Stimulated activated CD4-positive, alpha-beta T cell treated with anti-CD3 and anti-CD28 coated beads, Interleukin-4, amount 100 ng/mL, for 4 hours (primary cell): ENCODE data around the gene MIAT.

ENCODE experiments used
- DNase-seq, 2 experiments: peaks; one replicate each; pipeline ENCODE4 v3.0.0-alpha.2; 2020

MIAT gene

GRCh38 chr22:26670459-26670858 is 13.1 kb downstream of the MIAT start:
- no peak for DNase-seq

GRCh38 chr22:26671317-26672059 is 14.1 kb downstream of the MIAT start:
- DNase-seq = peak; percentile 54 to 60

GRCh38 chr22:26672060-26672471 is 14.7 kb downstream of the MIAT start:
- DNase-seq = peak in 1 of 2 experiments; percentile 8

- DNase-seq = peak; percentile 83 to 91
Observed at GRCh38 chr22:26672590-26673468, 15.4 kb downstream of the MIAT start.

- DNase-seq = peak in 1 of 2 experiments; percentile 35
Observed at GRCh38 chr22:26673486-26673885, 16.1 kb downstream of the MIAT start.

- peak in 1 of 2 experiments; percentile 9 for DNase-seq
Observed at GRCh38 chr22:26674211-26675190, 17.1 kb downstream of the MIAT start.

- no peak for DNase-seq
Observed at GRCh38 chr22:26675687-26676268, 18.4 kb downstream of the MIAT start.

- DNase-seq = no peak
Observed at GRCh38 chr22:26677217-26677616, 19.8 kb downstream of the MIAT start.

GRCh38 chr22:26679003-26679629 is 21.7 kb downstream of the MIAT start:
- DNase-seq = peak; percentile 57 to 65

- DNase-seq = no peak
Observed at GRCh38 chr22:26680485-26680884, 23.1 kb downstream of the MIAT start.

GRCh38 chr22:26681395-26681821 is 24.0 kb downstream of the MIAT start:
- no peak for DNase-seq

- DNase-seq = no peak
Observed at GRCh38 chr22:26684168-26684567, 26.8 kb downstream of the MIAT start.

- DNase-seq = no peak
Observed at GRCh38 chr22:26685601-26686000, 28.2 kb downstream of the MIAT start.

GRCh38 chr22:26687439-26687838 is 30.1 kb downstream of the MIAT start:
- DNase-seq = no peak

GRCh38 chr22:26689513-26690301 is 32.3 kb downstream of the MIAT start:
- no peak for DNase-seq

GRCh38 chr22:26690654-26691376 is 33.4 kb downstream of the MIAT start:
- no peak for DNase-seq

- DNase-seq = no peak
Observed at GRCh38 chr22:26691377-26691716, 34.0 kb downstream of the MIAT start.

- no peak for DNase-seq
Observed at GRCh38 chr22:26692215-26692614, 34.8 kb downstream of the MIAT start.

- DNase-seq = no peak
Observed at GRCh38 chr22:26697151-26697550, 39.8 kb downstream of the MIAT start.

- no peak for DNase-seq
Observed at GRCh38 chr22:26700462-26700861, 43.1 kb downstream of the MIAT start.
